NCI-H526 treated with DMSO at 0.1 percent for 48 hours (cell line): ENCODE measurements around the gene AHCYL1.

ENCODE experiments used
- DNase-seq: peaks from one replicate; lab custom pipeline; 2025; lab: John Stamatoyannopoulos, UW

The AHCYL1 gene

GRCh38 chr1:110038271-110038670 lies 53.7 kb downstream of the AHCYL1 start:
- DNase-seq: no peak

DNA sequence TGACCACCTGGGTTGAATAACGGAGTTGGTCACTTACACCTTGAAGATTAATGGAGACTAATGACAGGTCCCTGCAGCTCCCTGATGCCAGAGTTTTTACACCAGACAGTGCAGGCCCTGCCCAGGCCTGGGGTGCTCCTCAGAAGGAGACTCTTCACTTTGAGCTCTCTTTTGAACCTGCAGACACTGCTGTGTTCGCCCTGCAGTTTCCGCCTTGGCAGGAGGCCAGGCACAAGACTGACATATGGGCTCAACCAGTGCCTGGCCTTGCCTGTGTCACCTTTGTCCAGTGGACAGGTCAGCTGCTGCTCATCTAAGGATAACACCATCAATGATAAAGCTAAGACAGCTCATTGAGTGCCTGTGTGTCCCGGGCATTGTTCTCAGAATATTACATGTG lies 55.1 kb downstream of the AHCYL1 start:
- DNase-seq: no peak

DNA sequence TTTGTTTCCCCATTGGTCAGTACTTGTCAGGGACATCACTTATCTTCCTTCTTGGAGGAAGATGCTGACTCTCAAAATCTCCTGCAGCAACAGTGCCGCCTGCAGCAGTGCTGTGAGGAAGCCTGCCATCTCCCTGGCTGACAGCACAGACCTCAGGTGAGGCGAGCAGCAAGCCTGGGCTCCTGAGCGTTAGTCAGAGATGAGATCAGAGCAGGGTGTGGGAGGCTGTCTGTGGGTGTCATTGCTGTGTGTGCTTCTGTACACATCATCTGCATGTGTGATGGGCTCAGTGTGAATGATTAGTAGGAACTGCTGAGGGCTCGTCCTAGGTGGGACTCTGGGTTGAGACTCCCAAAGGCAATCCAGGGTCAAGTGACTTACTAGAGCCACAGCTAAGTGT lies 56.0 kb downstream of the AHCYL1 start:
- DNase-seq: no peak

DNA sequence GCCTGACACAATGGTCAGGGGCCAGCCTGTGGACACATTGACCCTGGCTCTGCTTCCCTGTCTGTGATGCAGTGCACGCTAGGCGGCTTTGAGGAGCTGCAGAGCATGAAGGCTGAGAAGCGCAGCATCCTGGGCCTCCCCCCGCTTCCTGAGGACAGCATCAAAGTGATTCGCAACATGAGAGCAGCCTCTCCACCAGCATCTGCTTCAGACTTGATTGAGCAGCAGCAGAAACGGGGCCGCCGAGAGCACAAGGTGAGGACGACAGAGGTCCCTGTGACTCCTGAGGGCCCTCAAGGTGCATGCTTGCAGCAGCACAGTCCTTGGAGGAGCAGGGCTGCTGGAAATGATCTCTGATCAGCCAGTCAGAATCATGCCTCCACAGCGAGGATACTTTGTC lies 58.5 kb downstream of the AHCYL1 start:
- no peak for DNase-seq

DNA sequence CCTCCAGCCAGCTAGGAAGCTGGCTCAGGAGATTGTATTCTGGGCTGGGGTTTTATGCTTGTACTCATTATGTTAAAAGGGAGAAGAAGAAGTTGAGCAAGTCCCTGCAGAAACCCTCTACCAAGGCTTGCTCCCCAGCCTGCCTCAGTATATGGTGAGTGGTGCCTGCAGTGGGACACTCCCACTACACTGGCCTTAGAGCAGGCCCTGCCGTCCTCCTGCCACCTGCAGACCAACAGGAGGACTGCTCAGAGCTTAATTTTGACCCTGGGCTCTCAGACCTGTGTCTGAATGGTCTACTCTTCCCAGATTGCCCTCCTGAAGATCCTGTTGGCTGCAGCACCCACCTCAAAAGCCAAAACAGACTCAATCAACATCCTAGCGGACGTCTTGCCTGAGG lies 62.9 kb downstream of the AHCYL1 start:
- no peak for DNase-seq

GRCh38 chr1:110048240-110048639 lies 63.7 kb downstream of the AHCYL1 start:
- no peak for DNase-seq

- DNase-seq: no peak
Measured at GRCh38 chr1:110048923-110049601, 64.5 kb downstream of the AHCYL1 start.

DNA sequence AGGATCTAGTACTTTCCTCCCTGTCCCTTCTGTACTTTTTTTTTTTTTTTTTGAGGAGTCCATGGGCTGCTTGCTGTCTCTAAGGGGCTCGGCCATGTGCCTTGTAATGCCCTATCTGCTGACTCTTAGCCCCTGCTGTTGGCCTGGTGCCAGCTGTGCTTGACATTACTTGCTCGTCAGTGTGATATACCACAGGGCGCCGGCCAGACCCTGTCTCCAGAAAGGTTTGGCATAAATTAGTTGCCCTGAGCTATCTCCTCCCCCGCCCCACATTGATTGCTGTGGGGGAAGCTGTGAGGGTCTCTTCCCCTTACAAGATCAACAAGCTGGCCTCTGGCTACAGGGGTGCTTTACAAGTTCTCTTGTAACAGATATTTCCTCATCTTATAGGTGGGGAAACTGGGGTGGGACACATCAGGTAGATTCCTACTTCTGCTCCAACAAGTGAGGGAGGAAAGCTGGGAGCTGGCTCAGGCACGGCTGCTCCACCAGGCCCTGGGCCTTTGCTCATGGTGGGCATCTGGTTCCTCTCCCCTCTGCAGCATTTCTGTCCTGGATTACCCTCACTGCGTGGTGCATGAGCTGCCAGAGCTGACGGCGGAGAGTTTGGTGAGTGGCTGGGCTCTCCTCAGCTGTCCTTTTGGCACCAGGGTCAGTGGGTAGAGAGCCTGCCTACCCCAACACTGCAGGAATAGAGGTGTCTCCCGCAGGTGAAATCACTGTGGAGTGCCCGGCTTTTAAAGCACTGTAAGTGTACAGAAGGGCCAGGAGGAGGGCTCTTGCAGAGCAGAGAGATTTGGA lies 65.4 kb downstream of the AHCYL1 start:
- no peak for DNase-seq

DNA sequence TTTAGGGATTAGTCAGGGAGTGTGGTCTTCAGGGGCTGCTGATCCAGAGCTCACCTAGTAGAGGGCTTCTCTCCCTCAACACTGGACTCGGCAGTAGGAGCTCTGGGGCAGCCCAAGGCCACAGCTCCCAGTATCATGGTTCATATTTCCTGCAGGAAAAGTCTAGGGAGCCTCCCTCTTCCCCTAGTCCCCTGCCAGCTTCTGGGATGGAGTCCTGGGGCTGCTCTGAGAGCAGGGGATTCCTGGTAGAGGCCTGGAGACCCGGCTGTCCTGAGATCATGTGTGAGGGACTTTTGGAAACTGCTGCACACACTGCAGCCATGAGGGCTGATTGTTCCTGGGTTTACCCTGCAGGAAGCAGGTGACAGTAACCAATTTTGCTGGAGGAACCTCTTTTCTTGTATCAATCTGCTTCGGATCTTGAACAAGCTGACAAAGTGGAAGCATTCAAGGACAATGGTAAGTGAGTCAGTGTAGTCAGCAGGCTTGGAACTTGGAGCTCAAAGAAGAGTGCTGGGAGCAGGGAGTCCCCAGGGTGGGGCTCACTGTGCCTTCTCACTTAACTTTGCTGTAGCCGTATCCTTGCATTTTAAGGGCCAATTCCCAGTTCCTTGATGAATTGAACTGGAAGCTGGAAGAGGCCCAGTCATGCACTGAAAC lies 66.2 kb downstream of the AHCYL1 start:
- no peak for DNase-seq

- no peak for DNase-seq
Measured at GRCh38 chr1:110051262-110051648, 66.7 kb downstream of the AHCYL1 start.

DNA sequence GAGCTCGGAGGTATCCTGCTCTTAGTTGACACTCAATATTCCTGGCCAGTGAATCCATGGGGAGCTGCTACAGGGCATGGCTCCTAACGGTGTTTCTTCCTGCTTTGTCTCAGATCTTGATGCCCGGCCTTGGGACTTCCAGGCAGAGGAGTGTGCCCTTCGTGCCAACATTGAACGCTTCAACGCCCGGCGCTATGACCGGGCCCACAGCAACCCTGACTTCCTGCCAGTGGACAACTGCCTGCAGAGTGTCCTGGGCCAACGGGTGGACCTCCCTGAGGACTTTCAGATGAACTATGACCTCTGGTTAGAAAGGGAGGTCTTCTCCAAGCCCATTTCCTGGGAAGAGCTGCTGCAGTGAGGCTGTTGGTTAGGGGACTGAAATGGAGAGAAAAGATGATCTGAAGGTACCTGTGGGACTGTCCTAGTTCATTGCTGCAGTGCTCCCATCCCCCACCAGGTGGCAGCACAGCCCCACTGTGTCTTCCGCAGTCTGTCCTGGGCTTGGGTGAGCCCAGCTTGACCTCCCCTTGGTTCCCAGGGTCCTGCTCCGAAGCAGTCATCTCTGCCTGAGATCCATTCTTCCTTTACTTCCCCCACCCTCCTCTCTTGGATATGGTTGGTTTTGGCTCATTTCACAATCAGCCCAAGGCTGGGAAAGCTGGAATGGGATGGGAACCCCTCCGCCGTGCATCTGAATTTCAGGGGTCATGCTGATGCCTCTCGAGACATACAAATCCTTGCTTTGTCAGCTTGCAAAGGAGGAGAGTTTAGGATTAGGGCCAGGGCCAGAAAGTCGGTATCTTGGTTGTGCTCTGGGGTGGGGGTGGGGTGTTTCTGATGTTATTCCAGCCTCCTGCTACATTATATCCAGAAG lies 69.2 kb downstream of the AHCYL1 start:
- DNase-seq: no peak

- DNase-seq: no peak
Measured at GRCh38 chr1:110055493-110056284, 71.1 kb downstream of the AHCYL1 start.

DNA sequence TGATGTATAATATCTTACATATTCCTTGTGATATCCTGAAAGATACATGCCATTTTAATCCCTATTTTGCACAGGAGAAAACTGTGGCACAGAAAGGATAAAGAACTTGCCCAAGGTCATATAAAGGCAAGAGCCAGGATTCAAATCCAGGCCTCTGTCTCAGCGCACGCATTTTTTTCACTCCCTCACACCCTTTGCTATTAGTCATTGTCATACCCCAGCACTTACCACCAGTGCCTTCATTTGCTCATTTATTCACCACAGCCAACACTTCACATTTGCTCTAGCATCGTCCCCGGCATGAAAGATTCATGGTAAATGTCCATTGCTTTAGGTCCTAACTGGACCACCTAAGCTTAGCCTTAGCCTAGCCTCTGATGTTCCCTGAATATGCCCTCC lies 71.7 kb downstream of the AHCYL1 start:
- DNase-seq: no peak

GRCh38 chr1:110056776-110057175 lies 72.2 kb downstream of the AHCYL1 start:
- no peak for DNase-seq

GRCh38 chr1:110057963-110058518 lies 73.5 kb downstream of the AHCYL1 start:
- DNase-seq: no peak

DNA sequence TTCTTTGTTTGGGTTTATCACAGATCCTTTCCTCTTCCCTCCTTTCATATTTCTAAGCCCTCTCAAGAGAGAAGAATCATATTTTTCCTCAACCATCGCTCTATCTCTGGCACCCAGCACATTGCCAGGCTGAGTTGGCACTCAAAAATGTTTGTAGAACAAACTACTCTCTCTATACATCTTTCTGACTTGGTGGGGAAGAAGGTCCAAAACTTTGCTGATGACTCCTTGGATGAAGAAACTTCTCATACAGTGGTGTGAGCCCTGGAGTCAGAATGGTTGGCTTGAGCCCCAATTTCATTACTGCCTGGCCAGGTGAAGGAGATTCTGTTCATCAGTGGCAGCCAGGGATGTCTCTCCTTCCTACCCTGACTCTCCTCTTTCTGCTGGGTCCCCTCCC lies 74.0 kb downstream of the AHCYL1 start:
- no peak for DNase-seq

DNA sequence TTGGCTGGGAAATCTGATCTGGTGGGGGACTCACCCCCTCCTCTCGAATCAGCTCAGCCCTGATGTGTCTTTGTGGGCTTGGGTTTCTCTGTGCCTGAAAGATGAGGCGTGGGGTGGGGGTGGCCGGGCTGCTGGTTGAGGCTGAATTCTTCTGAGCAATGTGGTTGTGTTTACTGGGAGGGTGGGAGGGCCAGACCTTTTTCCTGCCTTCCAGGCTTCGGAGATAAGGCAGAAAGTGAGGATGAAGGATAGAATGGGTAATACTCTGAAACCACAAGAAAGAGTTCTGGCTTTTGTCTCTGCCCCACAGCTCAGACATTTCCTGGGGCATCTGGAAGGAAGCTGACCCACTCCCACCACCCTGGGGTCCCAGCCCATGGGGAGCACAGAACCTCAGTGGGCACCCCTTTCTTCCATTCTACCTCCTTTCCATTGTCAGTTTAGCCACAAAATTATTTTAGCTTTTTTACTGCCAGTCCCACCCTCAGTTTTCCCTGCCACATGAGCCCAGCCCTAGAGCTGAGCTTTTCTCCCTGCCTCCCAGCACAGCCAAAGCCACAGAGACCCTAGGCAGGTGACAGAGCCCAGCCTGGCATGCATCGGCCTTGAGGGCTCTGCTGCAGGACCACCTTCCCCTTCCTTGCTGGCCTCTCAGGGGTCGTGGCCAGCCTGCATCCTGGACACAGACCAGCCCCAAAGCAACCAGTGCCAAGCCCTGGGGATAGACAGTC lies 74.7 kb downstream of the AHCYL1 start:
- DNase-seq: no peak

- no peak for DNase-seq
Measured at GRCh38 chr1:110060034-110060661, 75.6 kb downstream of the AHCYL1 start.

DNA sequence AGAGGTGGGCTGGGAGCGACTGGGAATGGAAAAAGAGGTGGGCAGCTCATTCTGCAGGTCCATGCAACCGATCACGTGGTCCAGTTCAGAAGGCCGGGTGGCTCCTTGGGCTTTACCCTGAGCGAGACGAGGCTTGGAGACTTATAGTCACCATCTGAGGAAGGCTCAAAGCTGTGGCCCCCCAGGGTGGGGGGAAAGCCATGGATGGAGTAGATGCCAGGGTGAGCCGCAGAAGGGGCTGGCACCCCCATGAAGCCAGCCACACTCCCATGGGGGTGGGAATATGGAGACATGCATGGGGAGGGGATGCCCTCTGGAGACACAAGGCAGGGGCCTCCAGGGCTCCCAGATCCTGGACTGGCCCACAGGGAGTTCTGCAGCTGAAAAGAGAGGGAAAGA lies 76.1 kb downstream of the AHCYL1 start:
- no peak for DNase-seq

GRCh38 chr1:110061341-110061740 lies 76.8 kb downstream of the AHCYL1 start:
- DNase-seq: no peak
